WERI-Rb-1 (cell line): Measurements from ENCODE around the gene GPC5.

Experiments used
- DNase-seq: peaks from one replicate; pipeline ENCODE4 v3.0.0-alpha.2; 2020
- H3K27ac ChIP-seq: fragments of 250-450 bp; sonication (Bioruptor Pico); 2 replicates; pipeline ENCODE4 v1.5.1; 2020; ENCODE audit warnings: mild to moderate bottlenecking, moderate library complexity
- H3K27me3 ChIP-seq: fragments of 250-450 bp; sonication (Bioruptor Pico); 2 replicates; pipeline ENCODE4 v1.5.1; 2021; ENCODE audit warnings: mild to moderate bottlenecking, low read depth, moderate library complexity; ENCODE audit not compliant: insufficient read depth, severe bottlenecking
- H3K36me3 ChIP-seq: fragments of 250-450 bp; sonication (Bioruptor Pico); 2 replicates; pipeline ENCODE4 v1.5.1; 2020; ENCODE audit warnings: mild to moderate bottlenecking, moderate library complexity
- H3K4me3 ChIP-seq: 2 replicates; pipeline ENCODE4 v1.5.1; 2011; ENCODE audit warnings: low read depth, mild to moderate bottlenecking, control low read depth, low read length
- H3K9me3 ChIP-seq: fragments of 250-450 bp; sonication (Bioruptor Pico); 2 replicates; pipeline ENCODE4 v1.5.1; 2021; ENCODE audit warnings: mild to moderate bottlenecking, moderate library complexity; ENCODE audit not compliant: severe bottlenecking
- TF ChIP-seq, protein P1 (sequence below): IDR thresholded peaks from 2 replicates; pipeline ENCODE4 v1.5.1; 2011; ENCODE audit warnings: low read depth, mild to moderate bottlenecking, control low read depth, inconsistent platforms, low read length

GPC5 gene

DNA sequence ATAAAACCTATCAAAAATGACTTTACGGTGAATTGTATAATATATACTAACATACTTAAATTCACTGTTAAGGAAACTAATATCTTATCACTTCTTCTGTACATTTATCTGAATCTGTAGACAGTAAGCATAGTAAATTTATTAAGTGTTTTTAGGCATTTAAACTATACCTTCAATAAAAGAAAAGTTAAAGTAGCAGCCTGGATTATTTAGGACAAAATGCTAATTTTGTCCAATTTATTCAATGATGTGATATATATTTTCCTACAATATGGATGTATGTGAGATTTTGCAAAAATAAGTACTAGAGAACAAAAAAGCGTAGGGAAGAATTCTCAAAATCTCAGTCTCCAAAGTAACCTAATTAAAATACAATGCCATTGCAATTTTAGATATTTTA is 299.9 kb downstream of the GPC5 start:
- no peak overlapping the region for H3K27ac ChIP-seq
- no peaks in the 10 kb centered on the region for H3K27me3 ChIP-seq
- no peak for DNase-seq
- H3K4me3 ChIP-seq, result no peak overlapping the region
- H3K9me3 ChIP-seq, result no peaks in the 10 kb centered on the region
- H3K36me3 ChIP-seq, result no peaks in the 10 kb centered on the region
- TF ChIP-seq, protein P1, sequence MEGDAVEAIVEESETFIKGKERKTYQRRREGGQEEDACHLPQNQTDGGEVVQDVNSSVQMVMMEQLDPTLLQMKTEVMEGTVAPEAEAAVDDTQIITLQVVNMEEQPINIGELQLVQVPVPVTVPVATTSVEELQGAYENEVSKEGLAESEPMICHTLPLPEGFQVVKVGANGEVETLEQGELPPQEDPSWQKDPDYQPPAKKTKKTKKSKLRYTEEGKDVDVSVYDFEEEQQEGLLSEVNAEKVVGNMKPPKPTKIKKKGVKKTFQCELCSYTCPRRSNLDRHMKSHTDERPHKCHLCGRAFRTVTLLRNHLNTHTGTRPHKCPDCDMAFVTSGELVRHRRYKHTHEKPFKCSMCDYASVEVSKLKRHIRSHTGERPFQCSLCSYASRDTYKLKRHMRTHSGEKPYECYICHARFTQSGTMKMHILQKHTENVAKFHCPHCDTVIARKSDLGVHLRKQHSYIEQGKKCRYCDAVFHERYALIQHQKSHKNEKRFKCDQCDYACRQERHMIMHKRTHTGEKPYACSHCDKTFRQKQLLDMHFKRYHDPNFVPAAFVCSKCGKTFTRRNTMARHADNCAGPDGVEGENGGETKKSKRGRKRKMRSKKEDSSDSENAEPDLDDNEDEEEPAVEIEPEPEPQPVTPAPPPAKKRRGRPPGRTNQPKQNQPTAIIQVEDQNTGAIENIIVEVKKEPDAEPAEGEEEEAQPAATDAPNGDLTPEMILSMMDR, result no peak

DNA sequence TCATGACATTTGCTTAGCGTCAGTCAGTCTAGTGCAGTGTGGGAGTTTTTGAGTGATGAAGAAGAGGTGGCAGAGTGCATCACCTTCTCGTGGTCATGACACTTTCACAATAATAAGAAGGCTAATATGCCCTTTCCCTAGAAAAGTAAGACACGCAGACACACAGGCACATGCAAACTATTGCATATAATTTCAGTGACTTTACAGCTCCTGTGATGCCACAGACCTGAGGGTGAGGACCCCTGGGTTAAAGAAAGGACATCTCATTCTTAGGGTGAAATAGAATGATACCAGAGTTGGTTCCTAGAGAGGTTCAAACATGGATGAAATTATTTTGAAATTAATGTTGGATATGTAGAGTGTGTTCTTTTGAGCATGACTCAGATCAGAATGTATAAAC is 300.3 kb downstream of the GPC5 start:
- Histone ChIP-seq H3K4me3 (no peak overlapping the region), H3K27ac (no peak overlapping the region), H3K9me3 (no peaks in the 10 kb centered on the region), H3K36me3 (no peaks in the 10 kb centered on the region), H3K27me3 (no peaks in the 10 kb centered on the region)
- TF ChIP-seq, protein P1, result no peak
- no peak for DNase-seq

DNA sequence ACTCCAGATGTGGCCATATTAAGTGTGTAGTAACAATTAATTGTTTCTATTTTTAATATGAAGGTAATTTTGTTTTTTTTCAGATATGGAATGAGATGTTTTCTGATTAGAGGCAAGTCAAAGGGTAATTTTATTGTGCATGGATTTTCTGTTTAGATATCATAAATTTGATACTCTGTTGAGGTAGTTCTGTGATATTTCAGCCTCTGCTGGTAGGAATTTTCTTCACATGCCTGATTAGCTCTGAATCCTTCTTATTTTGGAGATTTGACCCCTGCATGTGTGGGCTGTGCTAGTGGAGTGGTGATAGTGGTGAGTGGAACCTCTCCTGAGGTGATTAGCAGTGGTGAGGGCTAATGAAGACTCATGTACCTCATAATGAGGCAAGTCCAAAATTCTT is 301.4 kb downstream of the GPC5 start:
- Histone ChIP-seq H3K36me3 (no peaks in the 10 kb centered on the region), H3K9me3 (no peaks in the 10 kb centered on the region), H3K27ac (no peak overlapping the region), H3K27me3 (no peaks in the 10 kb centered on the region), H3K4me3 (no peak overlapping the region)
- DNase-seq, result no peak
- TF ChIP-seq, protein P1, result no peak

DNA sequence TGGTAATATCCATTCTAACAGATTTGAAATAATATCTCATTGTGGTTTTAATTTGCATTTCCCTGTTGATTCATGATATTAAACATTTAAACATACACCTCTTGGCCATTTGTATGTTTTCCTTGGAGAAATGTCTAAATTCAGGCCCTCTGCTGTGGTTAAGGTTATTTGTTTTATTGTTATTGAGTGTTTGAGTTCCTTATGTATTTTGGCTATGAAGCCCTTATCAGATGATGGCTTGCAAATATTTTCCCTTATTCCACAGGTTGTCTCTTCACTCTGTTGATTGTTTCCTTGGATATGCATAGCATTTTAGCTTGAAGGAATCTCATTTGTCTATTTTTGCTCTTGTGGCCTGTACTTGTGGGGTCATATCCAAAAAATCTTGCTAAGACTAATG is 303.6 kb downstream of the GPC5 start:
- H3K4me3 ChIP-seq, result no peak overlapping the region
- H3K27ac ChIP-seq, result no peak overlapping the region
- no peaks in the 10 kb centered on the region for H3K27me3 ChIP-seq
- H3K36me3 ChIP-seq, result no peaks in the 10 kb centered on the region
- TF ChIP-seq, protein P1, result no peak
- no peaks in the 10 kb centered on the region for H3K9me3 ChIP-seq
- DNase-seq, result no peak

DNA sequence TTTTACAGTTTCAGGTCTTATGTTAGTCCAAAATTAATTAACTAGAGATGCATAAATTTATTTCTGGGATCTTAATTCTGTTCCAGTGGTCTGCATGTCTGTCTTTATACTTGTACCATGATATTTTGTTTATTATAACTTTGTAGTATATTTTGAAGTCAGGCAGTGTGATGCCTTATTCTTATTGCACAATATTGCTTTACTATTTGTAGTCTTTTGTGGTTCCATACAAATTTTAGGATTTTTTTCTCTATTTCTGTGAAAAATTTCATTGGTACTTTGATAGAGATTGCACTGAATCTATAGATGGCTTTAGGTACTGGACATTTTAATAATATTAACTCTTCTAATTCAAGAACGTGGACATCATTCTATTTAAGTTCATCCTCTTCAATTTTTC is 304.0 kb downstream of the GPC5 start:
- no peak for DNase-seq
- Histone ChIP-seq H3K27me3 (no peaks in the 10 kb centered on the region), H3K27ac (no peak overlapping the region), H3K36me3 (no peaks in the 10 kb centered on the region), H3K9me3 (no peaks in the 10 kb centered on the region), H3K4me3 (no peak overlapping the region)
- TF ChIP-seq, protein P1, result no peak

DNA sequence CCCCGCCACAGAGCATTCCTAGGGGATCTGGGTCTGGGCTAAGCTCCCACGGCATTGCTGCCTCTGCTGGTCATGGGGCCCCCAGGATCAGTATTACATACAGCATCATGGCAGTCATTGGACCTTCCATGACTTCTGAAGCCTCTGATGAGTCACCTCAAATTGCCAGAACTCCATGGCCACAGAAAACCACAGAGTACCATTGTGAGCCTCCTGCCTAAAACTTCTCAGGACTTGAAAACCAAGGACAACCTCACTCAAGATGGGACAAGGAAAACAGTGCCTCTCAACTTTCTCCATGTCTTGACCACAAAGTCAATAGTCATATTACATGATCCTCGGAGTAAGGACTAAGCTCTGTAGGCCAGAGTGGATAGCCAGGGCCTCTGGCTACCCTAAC is 306.0 kb downstream of the GPC5 start:
- no peak for DNase-seq

More for the DNA sequence above, 306.0 kb downstream of the GPC5 start:
- Histone ChIP-seq H3K27me3 (no peaks in the 10 kb centered on the region), H3K9me3 (no peaks in the 10 kb centered on the region), H3K36me3 (no peaks in the 10 kb centered on the region), H3K4me3 (no peak overlapping the region), H3K27ac (no peak overlapping the region)
- TF ChIP-seq, protein P1, result no peak
